ENCODE measurements around the gene STYXL1. TPM values are rescaled to one million over a fixed set of nuclear protein-coding genes. Genes with fewer than 3 reads are reported as not detected.

STYXL1 gene
- total RNA-seq, 1 donor from 2014 or later: 21.4 TPM

GRCh38 chr7:75969182-75969581 is 78.6 kb downstream of the STYXL1 start:
- no peak for ATAC-seq (ENCODE audit: poor library complexity)
- no peak for DNase-seq
- intact Hi-C loops (cut with DNase I): no loop called here

GRCh38 chr7:75968561-75969001 is 79.2 kb downstream of the STYXL1 start:
- ATAC-seq (ENCODE audit: poor library complexity) (no peak), DNase-seq (no peak)
- intact Hi-C loops (cut with DNase I): no loop called here

- ATAC-seq (ENCODE audit: poor library complexity) (no peak), DNase-seq (no peak)
- intact Hi-C loops (cut with DNase I): no loop called here
These were observed 79.8 kb downstream of the STYXL1 start for GRCh38 chr7:75968012-75968411.

GRCh38 chr7:75967487-75967997 is 80.3 kb downstream of the STYXL1 start:
- ATAC-seq (ENCODE audit: poor library complexity): peak; percentile 14
- intact Hi-C loops (cut with DNase I): no loop called here
- no peak for DNase-seq

- intact Hi-C loops (cut with DNase I): no loop called here
- ATAC-seq (ENCODE audit: poor library complexity) (no peak), DNase-seq (peak; percentile 44)
These were observed 80.7 kb downstream of the STYXL1 start for GRCh38 chr7:75967055-75967454.

GRCh38 chr7:75966190-75966961 is 81.4 kb downstream of the STYXL1 start:
- peak; percentile 74 for DNase-seq
- intact Hi-C loops (cut with DNase I): no loop called here
- peak; percentile 73 for ATAC-seq (ENCODE audit: poor library complexity)

GRCh38 chr7:75965617-75966016 is 82.2 kb downstream of the STYXL1 start:
- DNase-seq (no peak), ATAC-seq (ENCODE audit: poor library complexity) (no peak)
- intact Hi-C loops (cut with DNase I): no loop called here

- DNase-seq (peak; percentile 52), ATAC-seq (ENCODE audit: poor library complexity) (peak; percentile 7)
- intact Hi-C loops (cut with DNase I): no loop called here
These were observed 84.3 kb downstream of the STYXL1 start for GRCh38 chr7:75963381-75963995.

GRCh38 chr7:75962607-75963380 is 85.0 kb downstream of the STYXL1 start:
- ATAC-seq (ENCODE audit: poor library complexity) (peak; percentile 20), DNase-seq (peak; percentile 69)
- intact Hi-C loops (cut with DNase I): no loop called here

GRCh38 chr7:75961218-75961617 is 86.6 kb downstream of the STYXL1 start:
- ATAC-seq (ENCODE audit: poor library complexity): no peak
- DNase-seq: peak; percentile 26
- intact Hi-C loops (cut with DNase I): no loop called here

- DNase-seq (no peak), ATAC-seq (ENCODE audit: poor library complexity) (no peak)
- intact Hi-C loops (cut with DNase I): no loop called here
These were observed 87.4 kb downstream of the STYXL1 start for GRCh38 chr7:75960372-75960771.

GRCh38 chr7:75958802-75959543 is 88.8 kb downstream of the STYXL1 start:
- intact Hi-C loops (cut with DNase I): no loop called here
- ATAC-seq (ENCODE audit: poor library complexity) (no peak), DNase-seq (no peak)

- no peak for DNase-seq
- ATAC-seq (ENCODE audit: poor library complexity): peak; percentile 49
- intact Hi-C loops (cut with DNase I): no loop called here
These were observed 90.6 kb downstream of the STYXL1 start for GRCh38 chr7:75957021-75957736.

- ATAC-seq (ENCODE audit: poor library complexity) (no peak), DNase-seq (no peak)
- intact Hi-C loops (cut with DNase I): no loop called here
These were observed 92.4 kb downstream of the STYXL1 start for GRCh38 chr7:75955331-75955955.

GRCh38 chr7:75953931-75954330 is 93.9 kb downstream of the STYXL1 start:
- intact Hi-C loops (cut with DNase I): no loop called here
- DNase-seq (no peak), ATAC-seq (ENCODE audit: poor library complexity) (no peak)

- intact Hi-C loops (cut with DNase I): no loop called here
- DNase-seq (no peak), ATAC-seq (ENCODE audit: poor library complexity) (no peak)
These were observed 94.4 kb downstream of the STYXL1 start for GRCh38 chr7:75953431-75953830.

- DNase-seq: no peak
These were observed 96.3 kb downstream of the STYXL1 start for GRCh38 chr7:75951506-75951905.

More at GRCh38 chr7:75951506-75951905, 96.3 kb downstream of the STYXL1 start:
- intact Hi-C loops (cut with DNase I): no loop called here
- ATAC-seq (ENCODE audit: poor library complexity): peak; percentile 75

All from Right ventricle myocardium superior (tissue), 1 donor.